ENCODE data around the gene ANKRD34A. TPM values are rescaled to one million over a fixed set of nuclear protein-coding genes. Genes with fewer than 3 reads are reported as not detected.

ANKRD34A gene
- total RNA-seq, 1 experiment from 2014 or later, result 1.1 TPM

- Histone ChIP-seq H3K9me3 (ENCODE audit: control insufficient read depth in 1 of 2, insufficient read depth in 1 of 2, low read depth in 1 of 2, low read length in 2 of 2) (no peaks in the 10 kb centered on the region; a peak in 1 of 4 replicates), H3K4me2 (ENCODE audit: low read length) (peak overlapping the region; percentile 80), H4K20me1 (ENCODE audit: insufficient read depth) (no peaks in the 10 kb centered on the region), H3K79me2 (ENCODE audit: insufficient read depth, low read length) (no peaks in the 10 kb centered on the region), H3K27me3 (ENCODE audit: insufficient read depth, low read length) (no peaks in the 10 kb centered on the region), H3K27ac (ENCODE audit: low read depth, low read length) (peak overlapping the region; percentile 64), H3K9ac (ENCODE audit: low read length) (peak overlapping the region; percentile 67), H2AFZ (ENCODE audit: low read depth, low read length, poor library complexity, severe bottlenecking) (peak overlapping the region; percentile 42), H3K4me1 (ENCODE audit: control insufficient read depth in 1 of 2, insufficient read depth in 2 of 2, low read length in 2 of 2) (peaks cover 19 to 27% of the 10 kb centered on the region in 2 experiments), H3K4me3 (replicated peaks in 1 of 2; ENCODE audit: low read depth in 1 of 2, low read length in 2 of 2) (peak overlapping the region; percentile 70 to 73), H3K36me3 (ENCODE audit: control insufficient read depth in 1 of 2, insufficient read depth in 2 of 2, low read length in 2 of 2) (no peaks in the 10 kb centered on the region), H3K9me2 (ENCODE audit: insufficient read depth) (no peaks in the 10 kb centered on the region)
- no peak for TF ChIP-seq POLR2A (IDR thresholded peaks at IDR 0.05; ENCODE audit: borderline replicate concordance, extremely low read depth, insufficient read depth, insufficient read length)
- TF ChIP-seq ATF3 (IDR thresholded peaks at IDR 0.05), result no peak
- no peak for TF ChIP-seq CBX3 (IDR thresholded peaks at IDR 0.05; ENCODE audit: low read depth)
- no peak for TF ChIP-seq POLR2AphosphoS5 (IDR thresholded peaks at IDR 0.05; ENCODE audit: low read depth, low read length)
- TF ChIP-seq SRF (IDR thresholded peaks at IDR 0.05; ENCODE audit: low read depth), result no peak
- TF ChIP-seq CEBPB (IDR thresholded peaks at IDR 0.05; ENCODE audit: low read depth), result no peak
- no peak for TF ChIP-seq ZFX (IDR thresholded peaks at IDR 0.05)
- TF ChIP-seq EZH2phosphoT487 (IDR thresholded peaks at IDR 0.05; ENCODE audit: borderline replicate concordance), result no peak
- TF ChIP-seq ZNF274 (IDR thresholded peaks at IDR 0.05; ENCODE audit: low read depth, low read length), result no peak
- no peak for TF ChIP-seq EGR1 (IDR thresholded peaks at IDR 0.05; ENCODE audit: low read depth)
- no peak for TF ChIP-seq ELF1 (IDR thresholded peaks at IDR 0.05; ENCODE audit: borderline replicate concordance, low read depth)
- BruUV-seq (replicated peaks), result no TSS peak
- intact Hi-C loops (cut with micrococcal nuclease), result loop anchor here (1.0 kb wide), 1 partner anchor 8 kb away; no protein-coding TSS in a partner anchor
- RAD21 ChIA-PET (ENCODE audit: low non-redundant PET in 1 of 2, low total read pairs in 2 of 2, uncharacterized antibody in 2 of 2, unreplicated experiment in 2 of 2), result no interaction called here
- POLR2A ChIA-PET, result interaction anchor here (0.9 to 2.1 kb wide), 13 partner anchors 12 to 107 kb away, joined by 3 to 22 read pairs (median 5); partner anchors contain the start of gene RBM8A
- CTCF ChIA-PET, result interaction anchor here (0.7 to 2.4 kb wide), 8 partner anchors 12 to 120 kb away, joined by 4 to 11 read pairs (median 8); partner anchors contain the start of genes NUDT17, PIAS3 and RBM8A
- DNase-seq (ENCODE audit: low read depth, low spot score) (no peak), ATAC-seq (no peak)
Measured at GRCh38 chr1:145965119-145965744, 857 bp upstream of the ANKRD34A start.

All from HCT116 (cell line).